GM12878 (cell line): ENCODE data around the gene USP34. TPM values are rescaled to one million over a fixed set of nuclear protein-coding genes. Genes with fewer than 3 reads are reported as not detected.

Experiments
- ATAC-seq: fragments of 200-7000 bp; cut with Tn5 transposase; 3 replicates; pipeline ENCODE4 v1.9.1; 2020; ENCODE audit warnings: mild to moderate bottlenecking, moderate library complexity
- BruUV-seq: library from RNA; stranded (reverse); fragments of 400-500 nt; replicated peaks from 2 replicates; lab custom pipeline; 2021; lab: Mats Ljungman, UMichigan
- CTCF ChIA-PET: fragments of 300-600 bp; sonication (Branson Sonifier 250); formaldehyde crosslinking; extraction: SDS; loops from one replicate; lab custom pipeline; 2021; ENCODE audit warnings: inconsistent platforms; lab: Yijun Ruan, JAX
- POLR2A ChIA-PET: fragments of 350-600 bp; formaldehyde crosslinking; extraction: SDS; loops from one replicate; lab custom pipeline; 2021; ENCODE audit warnings: inconsistent platforms; lab: Charles Lee
- RAD21 ChIA-PET: fragments of 300-600 bp; sonication (Branson Sonifier 250); formaldehyde crosslinking; loops from one replicate; lab custom pipeline; 2023; ENCODE audit warnings: antibody characterized with exemption; ENCODE audit not compliant: unreplicated experiment; lab: Charles Lee
- SMC1A ChIA-PET: fragments of 300-600 bp; sonication (Branson Sonifier 250); formaldehyde crosslinking; loops from one replicate; lab custom pipeline; 2023; ENCODE audit not compliant: unreplicated experiment, uncharacterized antibody; lab: Charles Lee
- DNase-seq: peaks from one replicate; pipeline ENCODE4 v3.0.0-alpha.2; 2011; ENCODE audit warnings: low read depth, low spot score
- FAIRE-seq: peaks from 3 replicates; lab custom pipeline; 2011; peaks lifted over from hg19 to GRCh38; lab: Jason Lieb, UNC
- H2AFZ ChIP-seq: 2 replicates; pipeline ENCODE4 v1.6.0; 2011; ENCODE audit warnings: low read depth, low read length, control low read depth; ENCODE audit not compliant: control insufficient read depth
- H3K27ac ChIP-seq: 2 replicates; pipeline ENCODE4 v1.5.1; 2011; ENCODE audit warnings: control low read depth; ENCODE audit not compliant: control insufficient read depth, insufficient read depth
- H3K27me3 ChIP-seq, 2 experiments: replicated peaks in 1 of 2; 2 replicates each; pipeline versions ENCODE4 v1.6.0 to v1.6.1; 2011; ENCODE audit warnings: low read length in 1 of 2; ENCODE audit not compliant: control insufficient read depth in 2 of 2, insufficient read depth in 2 of 2
- H3K36me3 ChIP-seq, 2 experiments: 2 replicates each; pipeline ENCODE4 v1.5.1; 2011; ENCODE audit warnings: low read length in 1 of 2; ENCODE audit not compliant: control insufficient read depth in 2 of 2, insufficient read depth in 2 of 2
- H3K4me1 ChIP-seq: 2 replicates; pipeline ENCODE4 v1.6.1; 2011; ENCODE audit warnings: mild to moderate bottlenecking, low read length, moderate library complexity, mixed read lengths; ENCODE audit not compliant: control insufficient read depth, insufficient read depth
- H3K4me2 ChIP-seq: 2 replicates; pipeline ENCODE4 v1.6.0; 2011; ENCODE audit warnings: control low read depth; ENCODE audit not compliant: control insufficient read depth, insufficient read depth
- H3K4me3 ChIP-seq: fragments of 200-600 bp; sonication (generic); 2 replicates; pipeline ENCODE4 v1.5.1; 2016
- H3K79me2 ChIP-seq: 2 replicates; pipeline ENCODE4 v1.6.0; 2011; ENCODE audit warnings: low read length; ENCODE audit not compliant: control insufficient read depth, insufficient read depth
- H3K9ac ChIP-seq: 2 replicates; pipeline ENCODE4 v1.8.0; 2011; ENCODE audit warnings: low read length, control low read depth, mixed read lengths; ENCODE audit not compliant: control insufficient read depth, insufficient read depth
- H3K9me3 ChIP-seq: replicated peaks from 3 replicates; pipeline ENCODE4 v1.5.1; 2011; ENCODE audit warnings: mild to moderate bottlenecking, low read length; ENCODE audit not compliant: control insufficient read depth, insufficient read depth
- H4K20me1 ChIP-seq: 2 replicates; pipeline ENCODE4 v1.6.0; 2011; ENCODE audit not compliant: control insufficient read depth, insufficient read depth
- IKZF1 ChIP-seq: fragments of 450-650 bp; conservative IDR thresholded peaks from 2 replicates; pipeline ENCODE4 v1.6.1; 2017; ENCODE audit warnings: antibody characterized with exemption, mild to moderate bottlenecking
- SIN3A ChIP-seq: IDR thresholded peaks from 2 replicates; pipeline ENCODE4 v1.6.1; 2012; ENCODE audit warnings: low read depth, low read length, improper control_type of control experiment
- WGBS: methylation state at CpG from one replicate; pipeline ENCODE4 v1.1.6; 2016; ENCODE audit warnings: low lambda C conversion rate; ENCODE audit not compliant: insufficient replicate concordance, insufficient coverage; ENCODE audit errors: missing lambda C conversion rate; 5-methylcytosine and 5-hydroxymethylcytosine counted together
- in situ Hi-C: fragments of 300-500 bp; cut with MboI; formaldehyde crosslinking; loops from 9 replicates; pipeline ENCODE4 v1.14.3; 2018; ENCODE audit warnings: mixed read lengths
- intact Hi-C: fragments of 100-400 bp; cut with micrococcal nuclease; formaldehyde crosslinking; loops from one replicate; pipeline ENCODE4 v1.14.2; 2022; ENCODE audit not compliant: unreplicated experiment
- polyA plus RNA-seq, 11 experiments: library from polyadenylated mRNA; depleted of rRNA in 4 of 11; unstranded in 6 of 11; stranded (reverse) in 5 of 11; fragments of >200 nt; fragmentation: Nextera tagmentation in 4 of 11; fragmentation: Illumina TruSeq in 1 of 11; extraction: Ambion mirVana in 4 of 11; extraction: Trizol in 1 of 11; gene quantifications; 1 replicate in 1 of 11; 2 replicates in 10 of 11; pipeline versions ENCODE4 v1.2.1 to v1.2.3, GENCODE V29; 2011 to 2016; ENCODE audit warnings: inconsistent platforms in 2 of 11, missing spikeins in 2 of 11, low read depth in 1 of 11
- total RNA-seq, 4 experiments: library from RNA; depleted of rRNA in 3 of 4; stranded (reverse); fragments of >200 nt in 3 of 4; fragmentation: Illumina TruSeq in 1 of 4; extraction: Trizol in 1 of 4; gene quantifications; 2 replicates each; pipeline versions ENCODE4 v1.2.1 to v1.2.3, GENCODE V29; 2013 to 2021

USP34 gene
- total and polyA plus RNA-seq, 10 of the 15 experiments (the other 5 are each of a cell fraction or from before 2014, with no cell fraction given) = 26.2 to 106 (median 62.1) TPM

DNA sequence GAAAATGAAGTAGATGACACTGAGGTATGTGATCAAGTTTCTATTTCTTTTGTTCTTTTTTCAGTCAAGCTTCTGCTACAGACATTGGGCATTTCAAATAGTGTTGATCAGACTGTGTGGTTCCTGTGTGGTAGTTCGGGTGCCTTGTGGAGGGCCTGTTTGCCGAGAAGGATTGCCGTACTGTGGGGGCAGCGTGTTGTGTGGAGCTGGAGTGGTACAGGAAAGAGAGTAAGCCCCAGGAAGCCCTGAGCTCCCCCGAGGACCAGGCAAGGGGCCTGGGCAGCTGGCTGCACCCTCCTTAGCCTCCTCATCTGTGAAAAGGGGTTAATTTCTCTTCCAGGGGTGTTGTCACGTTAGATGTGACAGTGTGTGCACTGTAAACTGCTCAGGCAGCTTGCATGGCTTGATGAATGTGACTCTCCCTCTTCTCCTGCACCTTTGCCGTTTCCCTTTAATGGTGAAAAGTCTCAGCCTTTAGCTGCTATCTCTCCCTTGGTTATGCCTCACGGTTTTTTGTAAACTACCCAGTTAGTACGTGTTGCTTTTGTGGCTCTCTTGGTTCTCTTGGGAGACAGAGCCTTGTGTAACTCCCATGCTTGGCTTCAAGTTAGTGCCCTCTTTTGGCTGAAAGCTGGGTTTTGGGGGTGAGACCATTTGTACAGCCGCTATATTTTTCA is 289.4 kb downstream of the USP34 start:
- DNase-seq (no peak), FAIRE-seq (no peak), ATAC-seq (no peak)
- ChIA-PET CTCF (interaction anchor here (0.8 to 1.2 kb wide), 2 partner anchors 9 to 11 kb away, joined by 3 to 4 read pairs; no protein-coding TSS in a partner anchor), POLR2A (interaction anchor here (1.2 to 1.4 kb wide), 3 partner anchors 15 to 20 kb away, joined by 3 to 4 read pairs (median 3); no protein-coding TSS in a partner anchor), SMC1A (interaction anchor here (0.7 kb wide), 1 partner anchor 20 kb away, joined by 3 read pairs; no protein-coding TSS in a partner anchor), RAD21 (no interaction called here)
- H3K4me2 ChIP-seq = peak overlapping the region; percentile 66
- in situ Hi-C loops (no loop called here), intact Hi-C loops (no loop called here)
- H3K4me3 ChIP-seq = peak overlapping the region; percentile 42; the same call in 1 of the 2 replicates
- WGBS = 90% methylated on average over 10 of the region's 10 CpGs
- peaks cover 52% of the 10 kb centered on the region for H3K79me2 ChIP-seq
- no peaks in the 10 kb centered on the region for H3K27me3 ChIP-seq
- H3K27ac ChIP-seq = no peak overlapping the region
- H3K9ac ChIP-seq = peak overlapping the region; percentile 20; the same call in 1 of the 2 replicates
- H3K36me3 ChIP-seq = peaks cover 7 to 22% of the 10 kb centered on the region in 2 experiments
- no peak overlapping the region for H2AFZ ChIP-seq
- TF ChIP-seq SIN3A = no peak
- BruUV-seq = no TSS peak
- peaks cover 14% of the 10 kb centered on the region for H3K4me1 ChIP-seq
- no peaks in the 10 kb centered on the region for H4K20me1 ChIP-seq
- no peaks in the 10 kb centered on the region for H3K9me3 ChIP-seq

DNA sequence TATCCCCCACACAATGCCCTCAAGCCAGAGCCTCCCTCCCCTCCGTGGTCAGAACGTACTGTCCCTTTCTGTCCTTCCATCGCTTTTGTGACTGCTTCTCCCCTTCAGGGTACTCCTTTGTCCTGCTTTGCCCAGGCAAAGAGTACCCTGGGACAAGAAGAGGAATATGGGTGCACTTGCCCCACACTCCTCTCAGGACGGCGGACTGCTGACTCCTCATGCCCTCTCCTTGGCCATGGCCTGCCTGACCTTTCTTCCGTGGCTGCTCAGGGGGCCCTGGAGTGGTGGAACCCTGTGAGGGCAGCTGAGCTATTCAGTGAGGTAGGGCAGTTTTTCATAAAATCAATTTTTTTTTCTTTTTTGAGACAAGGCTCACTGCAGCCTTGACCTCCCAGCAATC is 290.2 kb downstream of the USP34 start:
- Histone ChIP-seq H3K36me3 (peaks cover 7 to 21% of the 10 kb centered on the region in 2 experiments), H3K9ac (0 out of 2 replicates have a peak overlapping the region, but pooled peaks have one; percentile 9), H4K20me1 (no peaks in the 10 kb centered on the region), H3K27me3 (no peaks in the 10 kb centered on the region), H3K4me2 (peak overlapping the region; percentile 96), H3K4me3 (peak overlapping the region; percentile 42; the same call in 1 of the 2 replicates), H3K27ac (no peak overlapping the region), H3K9me3 (no peaks in the 10 kb centered on the region), H2AFZ (no peak overlapping the region), H3K79me2 (peaks cover 52% of the 10 kb centered on the region), H3K4me1 (peaks cover 14% of the 10 kb centered on the region)
- ATAC-seq = no peak
- no peak for TF ChIP-seq IKZF1
- ChIA-PET CTCF (no interaction called here), POLR2A (no interaction called here), SMC1A (no interaction called here), RAD21 (no interaction called here)
- DNase-seq = no peak
- no TSS peak for BruUV-seq
- in situ Hi-C loops (no loop called here), intact Hi-C loops (no loop called here)
- no peak for FAIRE-seq
- 96% methylated on average over 6 of the region's 6 CpGs for WGBS
